ENCODE measurements around the gene CTNND2.

DNA sequence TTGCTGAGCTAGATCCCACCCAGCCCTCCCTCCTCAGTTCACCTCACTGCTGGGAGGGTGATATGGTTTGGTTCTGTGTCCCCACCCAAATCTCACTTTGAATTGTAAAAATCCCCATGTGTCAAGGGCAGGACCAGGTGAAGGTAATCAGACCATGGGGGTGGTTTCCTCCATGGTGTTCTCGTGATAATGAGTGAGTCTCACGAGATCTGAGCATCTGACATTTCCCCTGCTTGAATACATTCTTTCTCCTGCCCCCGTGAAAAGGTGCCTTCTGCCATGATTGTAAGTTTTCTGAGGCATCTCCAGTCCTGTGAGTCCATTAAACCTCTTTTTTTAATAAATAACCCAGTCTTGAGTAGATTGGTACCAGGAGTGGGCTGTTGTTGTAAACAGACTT lies 673.4 kb downstream of the CTNND2 start:
- TF ChIP-seq, protein P1, sequence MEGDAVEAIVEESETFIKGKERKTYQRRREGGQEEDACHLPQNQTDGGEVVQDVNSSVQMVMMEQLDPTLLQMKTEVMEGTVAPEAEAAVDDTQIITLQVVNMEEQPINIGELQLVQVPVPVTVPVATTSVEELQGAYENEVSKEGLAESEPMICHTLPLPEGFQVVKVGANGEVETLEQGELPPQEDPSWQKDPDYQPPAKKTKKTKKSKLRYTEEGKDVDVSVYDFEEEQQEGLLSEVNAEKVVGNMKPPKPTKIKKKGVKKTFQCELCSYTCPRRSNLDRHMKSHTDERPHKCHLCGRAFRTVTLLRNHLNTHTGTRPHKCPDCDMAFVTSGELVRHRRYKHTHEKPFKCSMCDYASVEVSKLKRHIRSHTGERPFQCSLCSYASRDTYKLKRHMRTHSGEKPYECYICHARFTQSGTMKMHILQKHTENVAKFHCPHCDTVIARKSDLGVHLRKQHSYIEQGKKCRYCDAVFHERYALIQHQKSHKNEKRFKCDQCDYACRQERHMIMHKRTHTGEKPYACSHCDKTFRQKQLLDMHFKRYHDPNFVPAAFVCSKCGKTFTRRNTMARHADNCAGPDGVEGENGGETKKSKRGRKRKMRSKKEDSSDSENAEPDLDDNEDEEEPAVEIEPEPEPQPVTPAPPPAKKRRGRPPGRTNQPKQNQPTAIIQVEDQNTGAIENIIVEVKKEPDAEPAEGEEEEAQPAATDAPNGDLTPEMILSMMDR (IDR thresholded peaks at IDR 0.05), result no peak
- TF ChIP-seq POLR2AphosphoS5 (IDR thresholded peaks at IDR 0.05; ENCODE audit: low read depth, low read length), result no peak

Measured in SK-N-SH (cell line).